CD4-positive, alpha-beta T cell treated with Interleukin-6 for 4 hours (primary cell): ENCODE measurements around the gene PLA2G2C.
"Not testable (repeated sequence)": the region's sequence is repeated elsewhere in the genome, so short reads cannot be mapped to it uniquely, and the experiment has no call there.

Experiments
- DNase-seq: peaks from one replicate; pipeline ENCODE4 v3.0.0-alpha.2; 2020; ENCODE audit warnings: mixed read lengths

Gene PLA2G2C, protein sequence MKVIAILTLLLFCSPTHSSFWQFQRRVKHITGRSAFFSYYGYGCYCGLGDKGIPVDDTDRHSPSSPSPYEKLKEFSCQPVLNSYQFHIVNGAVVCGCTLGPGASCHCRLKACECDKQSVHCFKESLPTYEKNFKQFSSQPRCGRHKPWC

GRCh38 chr1:20185834-20186782 lies at the start of gene PLA2G2C, which contains the start of gene UBXN10:
TSS of gene PLA2G2C (minus strand) at chr1:20186518. CDS start at chr1:20177363, 9,155 bp downstream.
TSS of gene UBXN10 (plus strand) at chr1:20186096. CDS start at chr1:20190562, 4,466 bp downstream.
- DNase-seq, result peak; percentile 70

GRCh38 chr1:20234788-20235535 lies 48.6 kb upstream of the PLA2G2C start:
- no peak for DNase-seq

DNA sequence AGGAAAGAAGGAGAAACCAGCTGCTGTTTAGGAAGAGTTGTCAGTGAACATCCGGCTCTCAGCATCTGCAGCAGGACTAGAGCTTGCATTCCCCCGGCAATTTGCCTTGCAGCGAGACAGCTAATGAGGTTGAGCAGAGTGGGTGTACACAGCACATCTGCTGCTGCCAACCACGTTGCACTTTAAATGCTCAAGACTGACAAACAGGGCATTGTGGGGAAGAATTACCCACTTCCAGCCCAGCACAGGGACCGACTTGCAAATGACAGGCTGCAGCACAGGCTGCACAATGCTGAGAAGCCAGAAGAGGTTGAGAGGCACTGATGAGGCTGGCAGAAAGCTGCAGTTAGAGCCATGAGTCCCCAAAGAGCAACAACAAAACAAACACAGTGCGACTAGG lies 47.5 kb upstream of the PLA2G2C start:
- no peak for DNase-seq

DNA sequence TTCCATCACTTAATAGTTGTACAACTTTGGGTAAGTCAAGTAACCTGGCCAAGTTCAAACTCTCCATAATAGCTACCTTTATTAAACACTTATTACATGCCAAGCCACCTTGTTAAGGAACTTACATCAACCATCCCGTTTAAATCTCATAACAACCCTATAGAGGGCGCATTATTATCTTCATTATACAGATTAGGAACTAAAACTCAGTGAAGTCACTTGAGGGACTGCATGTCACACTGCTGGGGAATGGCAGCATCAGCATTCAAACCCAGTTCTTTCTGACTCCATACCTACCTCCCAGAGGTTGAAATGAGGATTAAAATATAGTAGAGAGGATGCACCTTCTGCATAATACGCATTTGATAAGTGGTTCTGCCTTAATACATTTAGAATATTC lies 47.1 kb upstream of the PLA2G2C start:
- DNase-seq, result no peak

DNA sequence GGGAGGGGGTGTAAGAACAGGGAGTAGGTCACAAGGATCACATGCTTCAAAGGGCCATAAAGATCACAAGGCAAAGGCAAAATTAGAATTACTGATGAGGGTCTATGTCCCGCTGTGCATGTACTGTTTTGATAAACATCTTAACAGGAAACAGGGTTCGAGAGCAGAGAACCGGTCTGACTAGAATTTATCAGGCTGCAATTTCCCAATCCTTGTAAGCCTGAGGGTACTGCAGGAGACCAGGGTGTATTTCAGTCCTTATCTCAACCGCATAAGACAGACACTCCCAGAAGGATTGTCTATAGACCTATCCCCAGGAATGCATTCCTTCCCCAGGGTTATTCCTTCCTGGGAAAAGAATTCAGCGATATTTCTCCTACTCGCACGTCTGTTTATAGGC lies 46.2 kb upstream of the PLA2G2C start:
- DNase-seq, result not testable (repeated sequence)

DNA sequence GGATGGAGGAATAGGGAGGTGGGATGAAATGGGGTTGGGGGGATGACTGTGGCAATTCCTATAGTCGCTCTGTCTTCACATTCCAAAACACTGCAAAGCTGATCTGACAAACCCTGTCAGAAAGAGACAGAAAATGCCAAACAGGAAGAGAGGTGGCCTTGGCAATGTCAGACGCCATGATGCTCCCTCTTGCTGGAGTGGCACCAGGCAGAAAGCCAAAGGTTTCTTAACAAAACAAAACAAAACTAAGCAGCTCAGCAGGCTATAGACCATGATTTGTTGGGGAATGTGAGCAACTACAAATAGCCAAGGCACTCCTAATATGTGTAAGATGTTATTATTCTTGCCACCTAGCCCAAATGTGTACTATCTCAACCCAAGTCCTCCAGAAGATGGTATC lies 42.9 kb upstream of the PLA2G2C start:
- DNase-seq, result no peak

DNA sequence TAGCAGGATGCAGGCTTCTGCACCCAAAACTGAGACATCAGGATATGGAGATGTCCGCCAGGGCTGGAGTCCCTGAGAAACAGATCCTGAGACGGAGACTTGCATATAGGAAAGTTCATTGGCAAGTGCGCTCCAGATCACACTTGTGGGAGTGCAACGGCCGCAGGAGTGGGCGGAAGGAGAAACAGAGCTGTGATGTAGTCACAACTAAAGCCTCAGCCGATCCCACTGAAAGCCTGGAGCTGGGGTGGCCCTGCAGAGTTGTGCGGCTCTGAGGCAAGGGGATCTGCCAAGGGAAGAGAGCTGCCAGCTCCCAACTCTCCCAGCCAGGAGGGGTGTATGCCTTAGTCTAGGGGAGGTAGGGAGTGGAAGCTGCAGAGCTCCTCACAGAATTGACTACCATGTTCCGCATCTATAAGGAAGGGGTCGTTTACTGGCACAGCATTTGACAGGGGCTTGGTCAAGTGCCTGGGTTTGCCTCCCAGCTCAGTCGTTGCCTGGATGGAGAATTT lies 42.1 kb upstream of the PLA2G2C start:
- DNase-seq, result no peak

DNA sequence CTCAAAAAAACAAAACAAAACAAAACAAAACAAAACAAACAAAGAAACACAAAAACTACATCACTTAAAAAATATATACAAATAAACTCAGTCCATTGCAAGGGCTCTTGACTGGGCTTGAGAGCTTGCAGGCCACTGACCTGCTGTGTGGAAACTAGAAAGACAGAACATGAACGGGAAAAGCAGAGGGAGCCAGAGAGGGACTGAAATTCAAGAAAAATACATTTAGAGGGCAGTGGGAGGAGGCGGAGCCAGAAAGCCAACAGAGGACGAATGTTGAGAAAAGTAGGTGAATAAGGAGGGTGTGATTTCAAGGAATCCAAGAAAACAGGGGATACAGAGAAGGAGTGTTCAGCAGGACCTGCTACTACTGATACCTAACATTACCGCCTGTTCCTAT lies 41.4 kb upstream of the PLA2G2C start:
- no peak for DNase-seq

DNA sequence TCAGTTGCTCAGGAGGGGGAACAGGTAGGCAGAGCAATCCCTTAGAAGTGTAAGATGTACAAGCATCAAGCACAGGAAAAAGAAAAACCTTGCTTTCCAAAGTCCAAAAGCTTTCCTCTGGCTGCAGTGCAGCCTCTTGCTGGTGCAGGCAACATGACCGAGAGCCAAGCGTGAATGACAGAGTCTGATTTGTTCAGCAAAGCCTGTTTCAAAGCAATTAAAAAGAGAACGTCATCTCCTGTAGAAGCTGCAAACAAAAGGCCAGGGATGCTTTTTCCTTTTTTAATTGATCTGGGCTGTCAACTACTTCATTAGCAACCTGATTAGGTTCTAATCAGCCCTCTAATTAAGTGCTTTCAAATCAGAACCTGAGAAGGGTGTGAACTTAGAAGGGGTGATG lies 38.2 kb upstream of the PLA2G2C start:
- no peak for DNase-seq

GRCh38 chr1:20223551-20224419 lies 37.5 kb upstream of the PLA2G2C start:
- no peak for DNase-seq

DNA sequence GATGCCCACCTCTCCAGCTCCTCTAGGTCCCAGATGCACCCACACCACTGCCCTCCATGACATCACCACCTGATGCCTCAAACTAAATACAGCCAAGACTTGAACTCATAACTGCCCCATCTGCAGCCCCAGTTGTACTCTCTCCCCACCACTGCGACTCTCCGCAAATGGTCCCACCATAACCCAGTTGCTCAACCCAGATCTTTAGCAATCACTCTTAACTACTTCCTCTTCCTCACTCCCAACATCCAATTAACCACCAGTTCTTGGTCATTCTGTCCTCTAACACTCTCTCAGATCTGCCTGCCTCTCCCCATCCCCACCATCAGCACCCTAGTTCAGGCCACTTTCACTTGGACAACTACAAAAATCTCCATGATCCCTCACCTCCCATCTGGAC lies 36.8 kb upstream of the PLA2G2C start:
- DNase-seq, result no peak

GRCh38 chr1:20220036-20220435 lies 33.7 kb upstream of the PLA2G2C start:
- no peak for DNase-seq

DNA sequence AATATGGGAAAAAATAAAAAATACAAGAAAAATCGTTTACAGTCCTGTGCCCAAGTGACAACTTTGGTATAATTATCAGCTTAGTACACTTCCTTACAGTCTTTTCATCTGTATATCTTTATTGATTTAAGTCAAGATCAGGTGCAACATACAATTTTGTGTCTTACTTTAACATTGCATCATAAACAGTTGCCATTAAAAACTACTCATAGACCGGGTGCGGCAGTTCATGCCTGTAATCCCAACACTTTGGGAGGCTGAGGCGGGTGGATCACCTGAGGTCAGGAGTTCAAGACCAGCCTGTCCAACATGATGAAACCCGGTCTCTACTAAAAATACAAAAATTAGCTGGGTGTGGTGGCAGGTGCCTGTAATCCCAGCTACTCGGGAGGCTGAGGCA lies 32.7 kb upstream of the PLA2G2C start:
- DNase-seq, result not testable (repeated sequence)

DNA sequence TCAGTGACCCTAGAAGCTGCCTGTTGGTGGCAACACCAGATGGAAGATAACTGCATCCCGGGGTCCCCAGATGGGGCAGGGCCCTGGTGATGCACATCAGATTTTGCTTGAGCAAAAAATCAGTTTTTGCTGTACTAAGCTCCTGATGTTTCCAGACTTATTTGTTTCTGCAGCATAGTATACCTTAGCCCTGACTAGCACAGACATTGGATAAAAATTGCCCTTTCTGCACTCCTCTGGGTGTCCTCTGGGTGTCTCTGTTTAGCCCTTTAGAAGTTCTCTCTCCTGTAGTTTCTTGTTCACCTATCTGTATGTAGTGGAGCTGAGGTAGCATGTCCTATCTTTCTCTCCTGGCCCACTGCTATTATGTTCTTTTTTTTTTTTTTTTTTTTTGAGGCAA lies 30.3 kb upstream of the PLA2G2C start:
- DNase-seq, result no peak

DNA sequence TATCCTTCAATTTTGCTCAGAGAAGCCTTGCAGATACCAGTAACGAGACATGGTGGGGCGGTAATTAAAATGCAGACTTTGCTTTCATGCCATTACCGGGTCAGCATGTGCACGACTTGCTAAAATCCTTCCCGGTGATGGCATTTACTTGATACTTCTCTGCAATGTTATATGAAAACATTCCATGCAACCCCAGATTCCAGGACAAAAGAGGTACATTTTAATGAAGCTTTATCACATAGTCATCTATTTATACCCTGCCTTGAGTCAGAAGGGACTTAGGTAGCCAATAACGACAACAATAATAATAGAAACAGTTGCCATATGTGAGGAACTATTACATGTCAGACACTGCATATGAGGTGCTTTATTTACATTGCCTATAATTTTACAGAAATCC lies 29.4 kb upstream of the PLA2G2C start:
- DNase-seq, result no peak

GRCh38 chr1:20212685-20213331 lies 26.5 kb upstream of the PLA2G2C start:
- peak; percentile 58 for DNase-seq

GRCh38 chr1:20212085-20212684 lies 25.9 kb upstream of the PLA2G2C start:
- DNase-seq, result no peak

GRCh38 chr1:20211511-20211931 lies 25.2 kb upstream of the PLA2G2C start:
- no peak for DNase-seq

GRCh38 chr1:20210736-20211460 lies 24.6 kb upstream of the PLA2G2C start:
- no peak for DNase-seq

GRCh38 chr1:20209471-20209870 lies 23.2 kb upstream of the PLA2G2C start:
- no peak for DNase-seq

DNA sequence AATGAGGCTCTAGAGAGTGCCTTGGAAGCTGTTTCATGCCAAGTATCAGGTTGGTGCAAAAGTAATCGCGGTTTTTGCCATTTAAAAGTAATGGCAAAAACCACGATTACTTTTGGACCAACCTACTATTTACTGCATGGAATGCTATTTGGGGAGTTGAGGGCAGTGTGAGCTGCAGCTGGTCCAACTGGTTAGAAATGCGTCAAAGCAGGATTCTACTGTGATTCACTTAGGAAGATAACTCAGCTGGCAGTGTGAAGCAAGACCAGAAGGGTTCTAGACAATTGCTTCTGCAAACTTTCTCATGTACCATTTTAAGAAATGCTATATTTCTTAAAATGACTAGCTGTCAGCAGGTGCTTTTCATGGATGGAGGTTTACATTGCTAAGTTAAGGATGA lies 21.2 kb upstream of the PLA2G2C start:
- DNase-seq, result no peak
